ENCODE data around the gene KCNJ6. TPM values are rescaled to one million over a fixed set of nuclear protein-coding genes. Genes with fewer than 3 reads are reported as not detected.

Gene KCNJ6
- total RNA-seq, 1 donor = 0.36 TPM

- H3K79me2 ChIP-seq (ENCODE audit: insufficient read depth, low read length) = no peaks in the 10 kb centered on the region
- H4K20me1 ChIP-seq (ENCODE audit: insufficient read depth, low read length) = no peaks in the 10 kb centered on the region
- no peaks in the 10 kb centered on the region for H3K9me3 ChIP-seq (ENCODE audit: low read depth, low read length)
- H3K4me1 ChIP-seq (ENCODE audit: insufficient read depth, low read length) = peaks cover 17% of the 10 kb centered on the region
- H3K4me3 ChIP-seq (ENCODE audit: insufficient read depth, low read length) = peak overlapping the region; percentile 27
- peak overlapping the region; percentile 84 for H2AFZ ChIP-seq (ENCODE audit: low read length)
- DNase-seq (ENCODE audit: insufficient read length, low spot score, missing footprints) = no peak
- TF ChIP-seq CTCF (IDR thresholded peaks at IDR 0.05; ENCODE audit: extremely low read depth, low read depth, low read length) = no peak
- peak overlapping the region; percentile 69 for H3K4me2 ChIP-seq (ENCODE audit: insufficient read depth, low read length)
- no peaks in the 10 kb centered on the region for H3K27me3 ChIP-seq (ENCODE audit: insufficient read depth, low read length)
- peak overlapping the region; percentile 81 for H3K27ac ChIP-seq (ENCODE audit: low read depth, low read length)
- H3K36me3 ChIP-seq (ENCODE audit: insufficient read depth, low read length) = no peaks in the 10 kb centered on the region
Measured at GRCh38 chr21:37855647-37856625, 60.3 kb downstream of the KCNJ6 start.

GRCh38 chr21:37855271-37855646 lies 61.0 kb downstream of the KCNJ6 start:
- Histone ChIP-seq H3K4me3 (ENCODE audit: insufficient read depth, low read length) (no peak overlapping the region), H3K27me3 (ENCODE audit: insufficient read depth, low read length) (no peaks in the 10 kb centered on the region), H3K4me2 (ENCODE audit: insufficient read depth, low read length) (peak overlapping the region; percentile 69), H4K20me1 (ENCODE audit: insufficient read depth, low read length) (no peaks in the 10 kb centered on the region), H3K27ac (ENCODE audit: low read depth, low read length) (peak overlapping the region; percentile 81), H3K4me1 (ENCODE audit: insufficient read depth, low read length) (peaks cover 21% of the 10 kb centered on the region), H2AFZ (ENCODE audit: low read length) (peak overlapping the region; percentile 62), H3K9me3 (ENCODE audit: low read depth, low read length) (no peaks in the 10 kb centered on the region), H3K79me2 (ENCODE audit: insufficient read depth, low read length) (no peaks in the 10 kb centered on the region), H3K36me3 (ENCODE audit: insufficient read depth, low read length) (no peaks in the 10 kb centered on the region)
- no peak for TF ChIP-seq CTCF (IDR thresholded peaks at IDR 0.05; ENCODE audit: extremely low read depth, low read depth, low read length)
- DNase-seq (ENCODE audit: insufficient read length, low spot score, missing footprints) = no peak

- TF ChIP-seq CTCF (IDR thresholded peaks at IDR 0.05; ENCODE audit: extremely low read depth, low read depth, low read length) = no peak
- DNase-seq (ENCODE audit: insufficient read length, low spot score, missing footprints) = no peak
- Histone ChIP-seq H3K4me2 (ENCODE audit: insufficient read depth, low read length) (peak overlapping the region; percentile 26), H3K9me3 (ENCODE audit: low read depth, low read length) (no peaks in the 10 kb centered on the region), H3K4me3 (ENCODE audit: insufficient read depth, low read length) (no peak overlapping the region), H3K36me3 (ENCODE audit: insufficient read depth, low read length) (no peaks in the 10 kb centered on the region), H3K79me2 (ENCODE audit: insufficient read depth, low read length) (no peaks in the 10 kb centered on the region), H3K4me1 (ENCODE audit: insufficient read depth, low read length) (peaks cover 28% of the 10 kb centered on the region), H2AFZ (ENCODE audit: low read length) (no peak overlapping the region), H4K20me1 (ENCODE audit: insufficient read depth, low read length) (no peaks in the 10 kb centered on the region), H3K27ac (ENCODE audit: low read depth, low read length) (peak overlapping the region; percentile 42), H3K27me3 (ENCODE audit: insufficient read depth, low read length) (no peaks in the 10 kb centered on the region)
Measured at GRCh38 chr21:37849506-37850102, 66.7 kb downstream of the KCNJ6 start.
